WERI-Rb-1 (cell line): ENCODE measurements around the gene LIN37.
"Not testable (repeated sequence)": the region's sequence is repeated elsewhere in the genome, so short reads cannot be mapped to it uniquely, and the experiment has no call there.

Experiments used
- DNase-seq: peaks from one replicate; pipeline ENCODE4 v3.0.0-alpha.2; 2020
- H3K27ac ChIP-seq: fragments of 250-450 bp; sonication (Bioruptor Pico); 2 replicates; pipeline ENCODE4 v1.5.1; 2020; ENCODE audit warnings: mild to moderate bottlenecking, moderate library complexity
- H3K27me3 ChIP-seq: fragments of 250-450 bp; sonication (Bioruptor Pico); 2 replicates; pipeline ENCODE4 v1.5.1; 2021; ENCODE audit warnings: mild to moderate bottlenecking, low read depth, moderate library complexity; ENCODE audit not compliant: insufficient read depth, severe bottlenecking
- H3K36me3 ChIP-seq: fragments of 250-450 bp; sonication (Bioruptor Pico); 2 replicates; pipeline ENCODE4 v1.5.1; 2020; ENCODE audit warnings: mild to moderate bottlenecking, moderate library complexity
- H3K4me3 ChIP-seq: 2 replicates; pipeline ENCODE4 v1.5.1; 2011; ENCODE audit warnings: low read depth, mild to moderate bottlenecking, control low read depth, low read length
- H3K9me3 ChIP-seq: fragments of 250-450 bp; sonication (Bioruptor Pico); 2 replicates; pipeline ENCODE4 v1.5.1; 2021; ENCODE audit warnings: mild to moderate bottlenecking, moderate library complexity; ENCODE audit not compliant: severe bottlenecking
- TF ChIP-seq, protein P1 (sequence below): IDR thresholded peaks from 2 replicates; pipeline ENCODE4 v1.5.1; 2011; ENCODE audit warnings: low read depth, mild to moderate bottlenecking, control low read depth, inconsistent platforms, low read length

Gene LIN37

DNA sequence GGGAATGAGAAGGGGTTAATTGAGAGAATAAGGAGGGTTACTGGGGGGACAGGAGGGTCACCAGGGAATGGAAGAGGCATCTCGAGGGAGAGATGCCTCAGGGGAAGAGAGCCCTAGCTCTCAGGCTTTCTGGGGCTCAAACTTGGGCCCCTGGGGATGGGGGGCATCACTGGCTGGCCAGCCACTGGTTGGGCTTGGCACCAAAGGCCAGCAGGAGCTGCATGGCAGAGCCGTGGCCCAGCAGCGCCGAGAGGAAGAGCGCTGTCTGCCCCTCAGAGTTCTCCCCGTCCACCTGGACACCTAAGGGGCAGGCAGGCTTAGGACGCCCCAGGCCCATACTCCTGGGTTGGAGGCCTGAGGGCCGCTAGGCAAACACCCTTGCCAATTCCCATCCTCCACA lies 44.5 kb downstream of the LIN37 start:
- DNase-seq = no peak
- H3K36me3 ChIP-seq = peaks cover 7% of the 10 kb centered on the region; the same call in 1 of the 2 replicates
- H3K27ac ChIP-seq = no peak overlapping the region
- no peaks in the 10 kb centered on the region for H3K27me3 ChIP-seq
- H3K9me3 ChIP-seq = no peaks in the 10 kb centered on the region
- TF ChIP-seq, protein P1, sequence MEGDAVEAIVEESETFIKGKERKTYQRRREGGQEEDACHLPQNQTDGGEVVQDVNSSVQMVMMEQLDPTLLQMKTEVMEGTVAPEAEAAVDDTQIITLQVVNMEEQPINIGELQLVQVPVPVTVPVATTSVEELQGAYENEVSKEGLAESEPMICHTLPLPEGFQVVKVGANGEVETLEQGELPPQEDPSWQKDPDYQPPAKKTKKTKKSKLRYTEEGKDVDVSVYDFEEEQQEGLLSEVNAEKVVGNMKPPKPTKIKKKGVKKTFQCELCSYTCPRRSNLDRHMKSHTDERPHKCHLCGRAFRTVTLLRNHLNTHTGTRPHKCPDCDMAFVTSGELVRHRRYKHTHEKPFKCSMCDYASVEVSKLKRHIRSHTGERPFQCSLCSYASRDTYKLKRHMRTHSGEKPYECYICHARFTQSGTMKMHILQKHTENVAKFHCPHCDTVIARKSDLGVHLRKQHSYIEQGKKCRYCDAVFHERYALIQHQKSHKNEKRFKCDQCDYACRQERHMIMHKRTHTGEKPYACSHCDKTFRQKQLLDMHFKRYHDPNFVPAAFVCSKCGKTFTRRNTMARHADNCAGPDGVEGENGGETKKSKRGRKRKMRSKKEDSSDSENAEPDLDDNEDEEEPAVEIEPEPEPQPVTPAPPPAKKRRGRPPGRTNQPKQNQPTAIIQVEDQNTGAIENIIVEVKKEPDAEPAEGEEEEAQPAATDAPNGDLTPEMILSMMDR = no peak
- H3K4me3 ChIP-seq = no peak overlapping the region

DNA sequence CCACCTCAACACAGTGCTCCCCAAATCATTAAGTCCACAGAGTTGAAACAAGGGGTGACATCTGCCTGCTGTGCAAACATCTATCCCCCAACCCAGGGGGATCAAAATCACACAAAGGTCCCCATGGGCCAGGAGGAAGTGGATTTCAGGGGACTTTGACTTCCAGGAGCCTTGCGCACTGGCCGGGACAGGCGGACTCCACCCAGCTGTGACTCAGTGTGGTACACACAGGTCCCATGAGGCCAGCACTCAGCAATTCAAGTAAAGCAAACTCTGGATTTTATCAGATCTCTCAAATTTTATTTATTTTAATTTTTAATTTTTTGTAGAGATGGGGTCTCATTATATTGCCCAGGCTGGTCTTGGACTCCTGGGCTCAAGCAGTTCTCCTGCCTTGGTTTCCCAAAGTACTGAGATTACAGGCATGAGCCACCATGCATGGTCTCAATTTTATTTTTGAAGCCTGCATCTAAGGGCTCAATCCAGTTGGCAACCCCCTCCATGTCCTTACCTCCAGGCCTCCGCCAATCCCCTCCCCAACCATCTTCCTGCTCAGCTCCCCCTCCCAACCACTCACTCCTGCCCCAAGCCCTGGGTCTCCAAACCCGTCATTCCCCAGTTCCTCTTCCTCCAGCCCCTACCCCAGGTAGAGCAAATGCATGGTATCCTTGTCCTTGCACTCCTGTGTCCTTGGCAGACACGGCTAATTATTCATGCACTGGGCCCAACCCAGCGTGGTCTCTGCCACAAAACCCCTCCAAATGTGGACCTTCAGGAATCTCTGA lies 45.2 kb downstream of the LIN37 start:
- no peak for DNase-seq
- Histone ChIP-seq H3K27ac (no peak overlapping the region), H3K9me3 (no peaks in the 10 kb centered on the region), H3K27me3 (no peaks in the 10 kb centered on the region), H3K36me3 (peaks cover 5% of the 10 kb centered on the region; the same call in 1 of the 2 replicates), H3K4me3 (no peak overlapping the region)
- TF ChIP-seq, protein P1 = no peak

DNA sequence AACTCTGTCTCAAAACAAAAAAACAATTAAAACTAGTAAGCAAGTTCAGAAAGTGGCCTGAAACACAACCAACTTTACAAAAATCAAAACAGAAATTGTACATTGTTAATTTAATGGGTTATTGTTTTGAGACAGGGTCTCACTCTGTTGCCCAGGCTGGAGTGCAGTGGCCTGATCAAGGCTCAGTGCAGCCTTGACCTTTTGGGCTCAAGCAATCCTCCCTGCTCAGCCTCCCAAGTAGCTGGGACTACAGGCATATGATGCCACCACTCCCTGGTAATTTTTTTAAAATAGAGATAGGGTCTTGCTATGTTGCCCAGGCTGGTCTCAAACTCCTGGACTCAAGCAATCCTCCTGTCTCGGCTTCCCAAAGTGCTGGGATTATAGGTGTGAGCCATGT lies 47.2 kb downstream of the LIN37 start:
- not testable (repeated sequence) for H3K27ac ChIP-seq, H3K9me3 ChIP-seq, H3K4me3 ChIP-seq, H3K27me3 ChIP-seq, H3K36me3 ChIP-seq, DNase-seq

DNA sequence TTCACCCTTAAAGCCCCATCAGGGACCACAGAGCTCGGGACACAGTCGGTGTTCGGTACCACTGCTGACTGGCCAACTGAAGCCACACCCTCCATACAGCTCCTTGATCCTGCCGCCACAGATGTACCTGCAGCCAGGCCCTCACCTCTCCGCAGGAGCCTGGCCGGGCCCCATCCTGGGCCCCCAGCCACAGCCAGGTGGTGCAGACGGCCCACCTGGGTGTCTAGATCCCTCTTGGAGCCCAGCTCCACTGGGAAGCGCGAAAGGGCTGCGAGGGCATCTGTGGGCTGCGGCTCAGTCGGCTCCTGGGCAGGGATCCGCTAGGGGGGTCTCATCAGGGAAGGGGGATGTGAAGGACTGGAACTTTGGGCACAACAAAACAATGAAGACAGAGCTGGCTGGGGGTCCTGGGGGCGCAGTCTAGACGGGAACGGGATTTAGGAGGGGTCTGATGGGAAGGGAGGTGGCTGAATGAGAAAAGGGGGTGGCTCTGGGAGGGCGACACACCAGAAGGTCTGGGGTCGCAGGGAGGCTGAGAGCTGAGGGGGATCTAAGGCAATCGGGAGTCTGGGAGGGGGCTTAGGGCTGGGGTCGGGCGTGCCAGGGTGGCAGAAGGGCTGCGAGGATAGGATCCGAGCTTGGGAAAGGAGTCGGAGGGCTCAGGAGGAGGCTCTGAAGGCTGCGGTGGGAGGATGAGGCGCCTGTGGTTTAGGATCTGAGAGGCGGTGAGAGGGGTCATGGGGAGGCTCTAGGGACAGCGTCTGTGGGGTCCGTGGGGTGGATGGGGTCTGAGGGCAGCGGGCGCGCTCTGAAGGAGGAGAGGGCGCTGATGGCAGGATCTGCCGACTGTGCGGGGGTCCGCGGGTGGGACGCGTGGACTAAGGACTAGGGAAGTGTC lies 48.5 kb downstream of the LIN37 start:
- TF ChIP-seq, protein P1 = no peak
- no peaks in the 10 kb centered on the region for H3K36me3 ChIP-seq
- no peak for DNase-seq
- no peaks in the 10 kb centered on the region for H3K9me3 ChIP-seq
- no peak overlapping the region for H3K4me3 ChIP-seq
- H3K27me3 ChIP-seq = no peaks in the 10 kb centered on the region
- H3K27ac ChIP-seq = no peak overlapping the region

DNA sequence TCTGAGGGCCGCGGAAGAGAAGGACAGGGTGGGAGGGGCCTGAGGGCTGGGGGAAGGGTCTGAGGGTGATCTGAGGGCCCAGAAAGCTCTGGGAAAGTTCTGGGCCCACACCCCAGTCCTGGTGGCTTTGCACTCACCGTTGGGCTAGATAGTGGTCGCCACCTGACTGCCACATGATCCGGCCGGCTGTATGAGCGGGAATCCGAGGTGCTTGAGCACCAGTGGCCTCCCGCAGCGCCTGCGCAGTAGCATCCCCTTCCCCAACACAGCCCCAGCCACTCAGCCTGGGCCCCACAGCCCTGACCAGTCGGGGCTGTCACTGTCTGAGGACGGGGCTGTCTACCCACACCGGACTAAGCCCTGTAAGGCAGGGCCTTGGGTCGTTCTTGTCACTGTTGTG lies 49.3 kb downstream of the LIN37 start:
- no peaks in the 10 kb centered on the region for H3K9me3 ChIP-seq
- H3K4me3 ChIP-seq = no peak overlapping the region
- TF ChIP-seq, protein P1 = no peak
- no peak for DNase-seq
- H3K27ac ChIP-seq = no peak overlapping the region
- no peaks in the 10 kb centered on the region for H3K27me3 ChIP-seq
- H3K36me3 ChIP-seq = no peaks in the 10 kb centered on the region

DNA sequence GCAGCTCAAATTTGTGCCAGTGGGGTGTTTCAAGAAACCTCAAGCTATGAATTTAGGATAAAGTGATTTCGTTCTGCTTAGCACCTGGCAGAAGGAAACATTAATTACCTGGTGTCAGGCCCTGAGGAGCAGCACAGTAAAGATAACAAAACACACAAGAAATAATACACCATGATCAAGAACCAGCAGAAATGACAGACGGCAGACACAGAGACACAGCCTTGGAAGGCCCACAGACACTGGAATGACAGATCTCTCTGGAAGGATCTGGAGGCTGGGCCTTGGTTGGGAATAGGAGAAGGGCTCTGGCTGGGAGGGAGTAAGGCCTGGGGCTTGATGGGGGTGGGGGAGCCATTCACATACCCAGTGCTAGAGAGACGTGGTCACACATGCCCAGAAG lies 53.5 kb downstream of the LIN37 start:
- no peaks in the 10 kb centered on the region for H3K27me3 ChIP-seq
- no peak overlapping the region for H3K4me3 ChIP-seq
- DNase-seq = no peak
- TF ChIP-seq, protein P1 = no peak
- no peaks in the 10 kb centered on the region for H3K36me3 ChIP-seq
- H3K27ac ChIP-seq = no peak overlapping the region
- H3K9me3 ChIP-seq = no peaks in the 10 kb centered on the region
